Osteocyte (in vitro differentiated cells): Measurements from ENCODE around the gene ABCC10. TPM values are rescaled to one million over a fixed set of nuclear protein-coding genes. Genes with fewer than 3 reads are reported as not detected.

Source experiments
- DNase-seq: peaks from one replicate; pipeline ENCODE4 v3.0.0; 2021; ENCODE audit warnings: mixed read lengths; ENCODE audit not compliant: unreplicated experiment; ENCODE audit errors: extremely low spot score
- H3K27ac Mint-ChIP-seq: one replicate; pipeline ENCODE4 v1.8.0; 2021; ENCODE audit warnings: mild to moderate bottlenecking, mixed read lengths; ENCODE audit not compliant: unreplicated experiment
- H3K27me3 Mint-ChIP-seq: one replicate; pipeline ENCODE4 v1.8.0; 2021; ENCODE audit warnings: mixed read lengths; ENCODE audit not compliant: unreplicated experiment
- H3K36me3 Mint-ChIP-seq: one replicate; pipeline ENCODE4 v1.8.0; 2021; ENCODE audit warnings: mixed read lengths; ENCODE audit not compliant: unreplicated experiment
- H3K4me1 Mint-ChIP-seq: one replicate; pipeline ENCODE4 v1.8.0; 2021; ENCODE audit warnings: mixed read lengths; ENCODE audit not compliant: unreplicated experiment
- H3K4me3 Mint-ChIP-seq: one replicate; pipeline ENCODE4 v1.8.0; 2021; ENCODE audit warnings: mild to moderate bottlenecking, moderate library complexity, mixed read lengths; ENCODE audit not compliant: unreplicated experiment
- H3K9me3 Mint-ChIP-seq: one replicate; pipeline ENCODE4 v1.8.0; 2021; ENCODE audit warnings: mixed read lengths; ENCODE audit not compliant: unreplicated experiment
- CTCF ChIP-seq: fragments of 200-600 bp; sonication (generic); IDR thresholded peaks from 2 replicates; pipeline ENCODE4 v1.5.0; 2021; ENCODE audit warnings: antibody characterized with exemption, mild to moderate bottlenecking, moderate library complexity
- total RNA-seq: library from RNA; stranded (reverse); gene quantifications from 2 replicates; pipeline ENCODE4 v1.2.1, GENCODE V29; 2021

ABCC10 gene
- total RNA-seq, 1 donor from 2014 or later, result 40.1 TPM

DNA sequence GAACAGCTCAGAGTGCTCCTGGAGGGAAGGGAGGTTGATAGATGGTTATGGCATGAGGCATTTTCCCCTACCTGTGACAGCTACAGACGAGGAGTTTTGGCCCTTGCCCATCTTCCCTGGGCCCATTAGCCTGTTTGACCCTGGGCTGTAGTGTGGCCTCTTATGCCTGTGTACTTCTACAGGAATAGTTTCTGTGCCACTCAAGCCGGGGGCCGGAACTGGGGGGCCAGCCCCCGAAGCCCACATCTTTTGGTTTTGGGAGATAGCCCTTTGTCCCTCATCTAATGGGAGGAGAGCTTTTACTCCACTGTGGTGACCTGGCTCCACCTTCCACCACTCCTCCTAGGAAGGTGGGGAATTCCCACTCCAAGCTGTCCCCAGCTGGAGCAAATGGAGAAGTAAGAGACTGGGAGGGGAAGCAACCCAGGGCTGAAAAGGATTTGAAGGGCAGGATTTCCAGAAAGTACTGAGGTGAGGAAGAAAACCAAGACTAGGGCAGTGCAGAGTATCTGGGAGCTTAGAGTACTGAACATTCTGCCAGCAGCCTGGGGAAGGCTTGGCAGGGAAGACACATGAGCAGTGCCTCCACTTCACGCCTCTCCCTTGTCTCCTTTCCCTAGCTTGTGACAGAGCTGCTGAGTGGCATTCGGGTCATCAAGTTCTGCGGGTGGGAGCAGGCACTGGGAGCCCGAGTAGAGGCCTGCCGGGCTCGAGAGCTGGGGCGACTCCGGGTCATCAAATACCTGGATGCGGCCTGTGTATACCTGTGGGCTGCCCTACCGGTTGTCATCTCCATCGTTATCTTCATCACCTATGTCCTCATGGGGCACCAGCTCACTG is 6.9 kb downstream of the ABCC10 start:
- no peak overlapping the region for H3K4me3 Mint-ChIP-seq
- no peaks in the 10 kb centered on the region for H3K9me3 Mint-ChIP-seq
- H3K27ac Mint-ChIP-seq, result no peak overlapping the region
- no peak for TF ChIP-seq CTCF
- peaks cover 7% of the 10 kb centered on the region for H3K36me3 Mint-ChIP-seq
- H3K27me3 Mint-ChIP-seq, result no peaks in the 10 kb centered on the region
- H3K4me1 Mint-ChIP-seq, result peaks cover 25% of the 10 kb centered on the region
- no peak for DNase-seq

- TF ChIP-seq CTCF, result no peak
- H3K9me3 Mint-ChIP-seq, result no peaks in the 10 kb centered on the region
- no peak overlapping the region for H3K27ac Mint-ChIP-seq
- peaks cover 7% of the 10 kb centered on the region for H3K36me3 Mint-ChIP-seq
- H3K4me1 Mint-ChIP-seq, result peaks cover 25% of the 10 kb centered on the region
- H3K27me3 Mint-ChIP-seq, result no peaks in the 10 kb centered on the region
- H3K4me3 Mint-ChIP-seq, result no peak overlapping the region
- DNase-seq, result no peak
These were observed 7.6 kb downstream of the ABCC10 start for GRCh38 chr6:43434943-43435342.

GRCh38 chr6:43435682-43436437 is 8.5 kb downstream of the ABCC10 start:
- peaks cover 9% of the 10 kb centered on the region for H3K36me3 Mint-ChIP-seq
- DNase-seq, result no peak
- no peak for TF ChIP-seq CTCF
- H3K27me3 Mint-ChIP-seq, result no peaks in the 10 kb centered on the region
- peaks cover 25% of the 10 kb centered on the region for H3K4me1 Mint-ChIP-seq
- H3K9me3 Mint-ChIP-seq, result no peaks in the 10 kb centered on the region
- H3K4me3 Mint-ChIP-seq, result no peak overlapping the region
- H3K27ac Mint-ChIP-seq, result peak overlapping the region; percentile 93

GRCh38 chr6:43436577-43437282 is 9.4 kb downstream of the ABCC10 start:
- TF ChIP-seq CTCF, result no peak
- Mint-ChIP-seq H3K36me3 (peaks cover 8% of the 10 kb centered on the region), H3K9me3 (no peaks in the 10 kb centered on the region), H3K27me3 (no peaks in the 10 kb centered on the region), H3K4me3 (no peak overlapping the region), H3K27ac (peak overlapping the region; percentile 93), H3K4me1 (peaks cover 25% of the 10 kb centered on the region)
- no peak for DNase-seq

DNA sequence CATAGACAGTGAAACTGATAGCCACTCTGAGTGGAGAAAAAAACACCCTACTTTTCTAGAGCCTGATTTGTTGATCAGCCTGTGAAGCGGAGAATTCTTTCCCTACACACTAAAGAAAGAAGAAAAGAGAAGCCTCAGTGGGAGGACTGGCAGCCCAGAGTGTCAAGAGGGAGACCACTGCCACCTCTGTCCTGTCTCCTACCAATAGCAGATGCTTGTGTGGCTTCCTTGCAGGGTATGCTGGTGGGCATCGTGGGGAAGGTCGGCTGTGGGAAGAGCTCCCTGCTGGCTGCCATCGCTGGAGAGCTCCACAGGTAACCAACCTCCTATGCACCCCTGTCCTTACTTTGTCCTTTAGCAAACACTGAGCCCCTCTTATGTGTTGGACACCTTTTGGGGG is 10.4 kb downstream of the ABCC10 start:
- peaks cover 8% of the 10 kb centered on the region for H3K36me3 Mint-ChIP-seq
- peaks cover 25% of the 10 kb centered on the region for H3K4me1 Mint-ChIP-seq
- H3K4me3 Mint-ChIP-seq, result no peak overlapping the region

More for the DNA sequence above, 10.4 kb downstream of the ABCC10 start:
- Mint-ChIP-seq H3K9me3 (no peaks in the 10 kb centered on the region), H3K27me3 (no peaks in the 10 kb centered on the region), H3K27ac (peak overlapping the region; percentile 93)
- no peak for DNase-seq
- no peak for TF ChIP-seq CTCF
